A549 (cell line): Measurements from ENCODE around the gene ELF4. TPM values are rescaled to one million over a fixed set of nuclear protein-coding genes. Genes with fewer than 3 reads are reported as not detected.

ENCODE experiments used
- ATAC-seq, 2 experiments: fragments of 200-7000 bp in 1 of 2; fragments of >200 bp in 1 of 2; cut with Nextera tagmentation in 1 of 2; cut with Tn5 transposase in 1 of 2; 3 replicates each; pipeline versions ENCODE4 v1.8.0 to v1.9.1; 2018 to 2020; ENCODE audit warnings: mild to moderate bottlenecking in 1 of 2, moderate library complexity in 1 of 2
- CTCF ChIA-PET: fragments of 300-600 bp; sonication (Branson Sonifier 250); formaldehyde crosslinking; extraction: SDS; loops from one replicate; lab custom pipeline; 2021; ENCODE audit warnings: antibody characterized with exemption, inconsistent platforms; lab: Yijun Ruan, JAX
- POLR2A ChIA-PET: fragments of 350-600 bp; formaldehyde crosslinking; extraction: SDS; loops from one replicate; lab custom pipeline; 2021; ENCODE audit warnings: antibody characterized with exemption, inconsistent platforms; lab: Yijun Ruan, JAX
- DNase-seq, 2 experiments: peaks; one replicate each; pipeline versions ENCODE4 v3.0.0 to v3.0.0-alpha.2; 2011 to 2016; ENCODE audit warnings: low read depth in 1 of 2, low spot score in 1 of 2
- FAIRE-seq: peaks from 2 replicates; lab custom pipeline; 2011; peaks lifted over from hg19 to GRCh38; lab: Jason Lieb, UNC
- H3K27ac ChIP-seq, 2 experiments: fragments of >200 bp; sonication (Bioruptor Twin); formaldehyde crosslinking; 3 replicates each; pipeline ENCODE4 v1.5.1; 2016 to 2017
- H3K4me1 ChIP-seq: fragments of >200 bp; sonication (Bioruptor Twin); formaldehyde crosslinking; 3 replicates; pipeline ENCODE4 v1.6.1; 2016
- H3K4me2 ChIP-seq: fragments of >200 bp; sonication (Bioruptor Twin); formaldehyde crosslinking; 3 replicates; pipeline ENCODE4 v1.6.1; 2016
- H3K4me3 ChIP-seq: fragments of >200 bp; sonication (Bioruptor Twin); formaldehyde crosslinking; 3 replicates; pipeline ENCODE4 v1.5.1; 2016
- H3K9me3 ChIP-seq: fragments of >200 bp; sonication (Bioruptor Twin); formaldehyde crosslinking; 3 replicates; pipeline ENCODE4 v1.6.1; 2016
- CEBPB ChIP-seq, 2 experiments: fragments of >200 bp in 1 of 2; sonication (Bioruptor Twin) in 1 of 2; formaldehyde crosslinking in 1 of 2; IDR thresholded peaks; 2 replicates each; pipeline ENCODE4 v1.6.1; 2012 to 2016
- ELK1 ChIP-seq: fragments of 150-350 bp; IDR thresholded peaks from 2 replicates; pipeline ENCODE4 v1.6.1; 2014; ENCODE audit warnings: low read depth, mild to moderate bottlenecking, low read length
- FOSL2 ChIP-seq, 2 experiments: fragments of 450-650 bp in 1 of 2; fragments of >200 bp in 1 of 2; sonication (Bioruptor Twin) in 1 of 2; formaldehyde crosslinking; IDR thresholded peaks; 2 replicates each; pipeline versions ENCODE4 v1.5.0 to v1.6.1; 2016 to 2020; ENCODE audit warnings: mild to moderate bottlenecking in 1 of 2, moderate library complexity in 1 of 2
- HES2 ChIP-seq: fragments of >200 bp; sonication (Bioruptor Twin); formaldehyde crosslinking; IDR thresholded peaks from 2 replicates; pipeline ENCODE4 v1.6.1; 2016
- HOXA7 ChIP-seq: fragments of 250-450 bp; sonication (Bioruptor Pico); IDR thresholded peaks from 2 replicates; pipeline ENCODE4 v1.5.0; 2020; ENCODE audit warnings: mild to moderate bottlenecking, moderate library complexity
- HOXB5 ChIP-seq: fragments of 250-450 bp; sonication (Bioruptor Pico); IDR thresholded peaks from 2 replicates; pipeline ENCODE4 v1.5.0; 2020; ENCODE audit warnings: mild to moderate bottlenecking, moderate library complexity
- KDM1A ChIP-seq: fragments of 200-600 bp; sonication (generic); IDR thresholded peaks from 2 replicates; pipeline ENCODE4 v1.6.1; 2016; ENCODE audit warnings: low read depth, mild to moderate bottlenecking
- MYC ChIP-seq: IDR thresholded peaks from 2 replicates; pipeline ENCODE4 v1.6.1; 2012; ENCODE audit warnings: mild to moderate bottlenecking, inconsistent platforms, low read length, improper control_type of control experiment, borderline replicate concordance
- PHF8 ChIP-seq: fragments of 200-600 bp; sonication (generic); IDR thresholded peaks from 2 replicates; pipeline ENCODE4 v1.6.1; 2016; ENCODE audit warnings: low read depth, mild to moderate bottlenecking, antibody characterized with exemption, moderate library complexity, borderline replicate concordance
- RAD21 ChIP-seq, 2 experiments: fragments of >200 bp in 1 of 2; sonication (Bioruptor Twin) in 1 of 2; formaldehyde crosslinking in 1 of 2; IDR thresholded peaks in 1 of 2; conservative IDR thresholded peaks in 1 of 2; 2 replicates in 1 of 2; 3 replicates in 1 of 2; pipeline ENCODE4 v1.6.1; 2012 to 2018; ENCODE audit warnings: inconsistent platforms in 1 of 2
- SMC3 ChIP-seq: fragments of >200 bp; sonication (Bioruptor Twin); formaldehyde crosslinking; IDR thresholded peaks from 3 replicates; pipeline ENCODE4 v1.6.1; 2018; ENCODE audit warnings: inconsistent platforms
- SREBF2 ChIP-seq: fragments of 450-650 bp; IDR thresholded peaks from 2 replicates; pipeline ENCODE4 v1.6.1; 2014; ENCODE audit warnings: mild to moderate bottlenecking, moderate library complexity
- TFCP2L1 ChIP-seq: fragments of 250-450 bp; sonication (Bioruptor Pico); IDR thresholded peaks from 2 replicates; pipeline ENCODE4 v1.5.0; 2021; ENCODE audit warnings: mild to moderate bottlenecking
- ZFP36 ChIP-seq: fragments of 450-650 bp; IDR thresholded peaks from 2 replicates; pipeline ENCODE4 v1.6.1; 2014; ENCODE audit warnings: borderline replicate concordance; ENCODE audit not compliant: partially characterized antibody
- WGBS: methylation state at CpG from one replicate; pipeline ENCODE4 v1.1.6; 2017; ENCODE audit errors: missing lambda C conversion rate; 5-methylcytosine and 5-hydroxymethylcytosine counted together
- polyA plus RNA-seq, 4 experiments: library from polyadenylated mRNA; depleted of rRNA in 3 of 4; stranded (reverse); fragments of >200 nt; fragmentation: RNase III in 1 of 4; extraction: RNeasy Plus Mini Kit Qiagen cat#74134 plus additional on column Dnase treatment in 1 of 4; gene quantifications; 2 replicates in 3 of 4; 3 replicates in 1 of 4; pipeline ENCODE4 v1.2.3, GENCODE V29; 2011 to 2017
- TF ChIP-seq, protein P1 (sequence below): IDR thresholded peaks from 2 replicates; pipeline ENCODE4 v1.6.1; 2012
- TF ChIP-seq, protein P2 (sequence below): fragments of 250-450 bp; sonication (Bioruptor Pico); IDR thresholded peaks from 2 replicates; pipeline ENCODE4 v1.5.0; 2020; ENCODE audit warnings: low read depth, mild to moderate bottlenecking, moderate library complexity
- TF ChIP-seq, protein P3 (sequence below): fragments of >200 bp; sonication (Bioruptor Twin); formaldehyde crosslinking; IDR thresholded peaks from 3 replicates; pipeline ENCODE4 v1.5.1; 2016
- TF ChIP-seq, protein P4 (sequence below): IDR thresholded peaks from 2 replicates; pipeline ENCODE4 v1.6.1; 2012; ENCODE audit warnings: low read depth, borderline replicate concordance

The ELF4 gene
- polyA plus RNA-seq, 2 of the 4 experiments (the other 2 are of a cell fraction) = 16.0 to 18.0 TPM

GRCh38 chrX:130060122-130061069 lies 49.9 kb downstream of the ELF4 start:
- peak overlapping the region; percentile 60 for H3K4me3 ChIP-seq
- peak overlapping the region; percentile 97 for H3K4me2 ChIP-seq
- ChIA-PET POLR2A (interaction anchor here (0.9 to 1.0 kb wide), 3 partner anchors 105 to 135 kb away, joined by 3 to 7 read pairs (median 3); no protein-coding TSS in a partner anchor), CTCF (interaction anchor here (0.6 to 2.8 kb wide), 71 partner anchors 9 to 828 kb away, joined by 3 to 32 read pairs (median 4); partner anchors contain the start of gene UTP14A)
- ATAC-seq (peak; percentile 92 to 95), DNase-seq (peak; percentile 77 to 88)
- no peaks in the 10 kb centered on the region for H3K9me3 ChIP-seq
- peak overlapping the region; percentile 94 to 95 for H3K27ac ChIP-seq
- TF ChIP-seq ZFP36 (no peak), TFCP2L1 (CRISPR knock-in tag) (no peak), MYC (peak; percentile 51; the same call in 1 of the 2 replicates), SREBF2 (no peak), CEBPB (IDR thresholded peaks at IDR 0.05) (no peak), HOXB5 (CRISPR knock-in tag) (no peak), FOSL2 (IDR thresholded peaks at IDR 0.05) (no peak), FOSL2 (CRISPR knock-in tag; IDR thresholded peaks at IDR 0.05) (no peak), HOXA7 (no peak), HES2 (no peak), KDM1A (no peak), SMC3 (peak; percentile 84), RAD21 (conservative IDR thresholded peaks at IDR 0.05 in 1 of 2, IDR thresholded peaks at IDR 0.05 in 1 of 2) (peak; percentile 75 to 86), PHF8 (0 out of 2 replicates have a peak, but pooled peaks have one; percentile 35), ELK1 (no peak)
- TF ChIP-seq, protein P1, sequence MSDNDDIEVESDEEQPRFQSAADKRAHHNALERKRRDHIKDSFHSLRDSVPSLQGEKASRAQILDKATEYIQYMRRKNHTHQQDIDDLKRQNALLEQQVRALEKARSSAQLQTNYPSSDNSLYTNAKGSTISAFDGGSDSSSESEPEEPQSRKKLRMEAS = peak; percentile 96
- TF ChIP-seq, protein P2, sequence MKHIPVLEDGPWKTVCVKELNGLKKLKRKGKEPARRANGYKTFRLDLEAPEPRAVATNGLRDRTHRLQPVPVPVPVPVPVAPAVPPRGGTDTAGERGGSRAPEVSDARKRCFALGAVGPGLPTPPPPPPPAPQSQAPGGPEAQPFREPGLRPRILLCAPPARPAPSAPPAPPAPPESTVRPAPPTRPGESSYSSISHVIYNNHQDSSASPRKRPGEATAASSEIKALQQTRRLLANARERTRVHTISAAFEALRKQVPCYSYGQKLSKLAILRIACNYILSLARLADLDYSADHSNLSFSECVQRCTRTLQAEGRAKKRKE (CRISPR knock-in tag) = no peak
- TF ChIP-seq, protein P3, sequence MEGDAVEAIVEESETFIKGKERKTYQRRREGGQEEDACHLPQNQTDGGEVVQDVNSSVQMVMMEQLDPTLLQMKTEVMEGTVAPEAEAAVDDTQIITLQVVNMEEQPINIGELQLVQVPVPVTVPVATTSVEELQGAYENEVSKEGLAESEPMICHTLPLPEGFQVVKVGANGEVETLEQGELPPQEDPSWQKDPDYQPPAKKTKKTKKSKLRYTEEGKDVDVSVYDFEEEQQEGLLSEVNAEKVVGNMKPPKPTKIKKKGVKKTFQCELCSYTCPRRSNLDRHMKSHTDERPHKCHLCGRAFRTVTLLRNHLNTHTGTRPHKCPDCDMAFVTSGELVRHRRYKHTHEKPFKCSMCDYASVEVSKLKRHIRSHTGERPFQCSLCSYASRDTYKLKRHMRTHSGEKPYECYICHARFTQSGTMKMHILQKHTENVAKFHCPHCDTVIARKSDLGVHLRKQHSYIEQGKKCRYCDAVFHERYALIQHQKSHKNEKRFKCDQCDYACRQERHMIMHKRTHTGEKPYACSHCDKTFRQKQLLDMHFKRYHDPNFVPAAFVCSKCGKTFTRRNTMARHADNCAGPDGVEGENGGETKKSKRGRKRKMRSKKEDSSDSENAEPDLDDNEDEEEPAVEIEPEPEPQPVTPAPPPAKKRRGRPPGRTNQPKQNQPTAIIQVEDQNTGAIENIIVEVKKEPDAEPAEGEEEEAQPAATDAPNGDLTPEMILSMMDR = peak; percentile 82
- TF ChIP-seq, protein P4, sequence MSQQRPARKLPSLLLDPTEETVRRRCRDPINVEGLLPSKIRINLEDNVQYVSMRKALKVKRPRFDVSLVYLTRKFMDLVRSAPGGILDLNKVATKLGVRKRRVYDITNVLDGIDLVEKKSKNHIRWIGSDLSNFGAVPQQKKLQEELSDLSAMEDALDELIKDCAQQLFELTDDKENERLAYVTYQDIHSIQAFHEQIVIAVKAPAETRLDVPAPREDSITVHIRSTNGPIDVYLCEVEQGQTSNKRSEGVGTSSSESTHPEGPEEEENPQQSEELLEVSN = peak; percentile 96
- TF ChIP-seq, all 56 proteins: peak for 7
- 2% methylated on average over 19 of the region's 87 CpGs for WGBS
- peaks cover 5% of the 10 kb centered on the region; the same call in 1 of the 3 replicates for H3K4me1 ChIP-seq
- FAIRE-seq = no peak
